GM12878 (cell line): ENCODE data around the gene SUPT7L. TPM values are rescaled to one million over a fixed set of nuclear protein-coding genes. Genes with fewer than 3 reads are reported as not detected.

ENCODE experiments used
- ATAC-seq: fragments of 200-7000 bp; cut with Tn5 transposase; 3 replicates; pipeline ENCODE4 v1.9.1; 2020; ENCODE audit warnings: mild to moderate bottlenecking, moderate library complexity
- BruUV-seq: library from RNA; stranded (reverse); fragments of 400-500 nt; replicated peaks from 2 replicates; lab custom pipeline; 2021; lab: Mats Ljungman, UMichigan
- CTCF ChIA-PET: fragments of 300-600 bp; sonication (Branson Sonifier 250); formaldehyde crosslinking; extraction: SDS; loops from one replicate; lab custom pipeline; 2021; ENCODE audit warnings: inconsistent platforms; lab: Yijun Ruan, JAX
- POLR2A ChIA-PET: fragments of 350-600 bp; formaldehyde crosslinking; extraction: SDS; loops from one replicate; lab custom pipeline; 2021; ENCODE audit warnings: inconsistent platforms; lab: Charles Lee
- RAD21 ChIA-PET: fragments of 300-600 bp; sonication (Branson Sonifier 250); formaldehyde crosslinking; loops from one replicate; lab custom pipeline; 2023; ENCODE audit warnings: antibody characterized with exemption; ENCODE audit not compliant: unreplicated experiment; lab: Charles Lee
- SMC1A ChIA-PET: fragments of 300-600 bp; sonication (Branson Sonifier 250); formaldehyde crosslinking; loops from one replicate; lab custom pipeline; 2023; ENCODE audit not compliant: unreplicated experiment, uncharacterized antibody; lab: Charles Lee
- DNase-seq: peaks from one replicate; pipeline ENCODE4 v3.0.0-alpha.2; 2011; ENCODE audit warnings: low read depth, low spot score
- FAIRE-seq: peaks from 3 replicates; lab custom pipeline; 2011; peaks lifted over from hg19 to GRCh38; lab: Jason Lieb, UNC
- H2AFZ ChIP-seq: 2 replicates; pipeline ENCODE4 v1.6.0; 2011; ENCODE audit warnings: low read depth, low read length, control low read depth; ENCODE audit not compliant: control insufficient read depth
- H3K27ac ChIP-seq: 2 replicates; pipeline ENCODE4 v1.5.1; 2011; ENCODE audit warnings: control low read depth; ENCODE audit not compliant: control insufficient read depth, insufficient read depth
- H3K27me3 ChIP-seq, 2 experiments: replicated peaks in 1 of 2; 2 replicates each; pipeline versions ENCODE4 v1.6.0 to v1.6.1; 2011; ENCODE audit warnings: low read length in 1 of 2; ENCODE audit not compliant: control insufficient read depth in 2 of 2, insufficient read depth in 2 of 2
- H3K36me3 ChIP-seq, 2 experiments: 2 replicates each; pipeline ENCODE4 v1.5.1; 2011; ENCODE audit warnings: low read length in 1 of 2; ENCODE audit not compliant: control insufficient read depth in 2 of 2, insufficient read depth in 2 of 2
- H3K4me1 ChIP-seq: 2 replicates; pipeline ENCODE4 v1.6.1; 2011; ENCODE audit warnings: mild to moderate bottlenecking, low read length, moderate library complexity, mixed read lengths; ENCODE audit not compliant: control insufficient read depth, insufficient read depth
- H3K4me2 ChIP-seq: 2 replicates; pipeline ENCODE4 v1.6.0; 2011; ENCODE audit warnings: control low read depth; ENCODE audit not compliant: control insufficient read depth, insufficient read depth
- H3K4me3 ChIP-seq: fragments of 200-600 bp; sonication (generic); 2 replicates; pipeline ENCODE4 v1.5.1; 2016
- H3K79me2 ChIP-seq: 2 replicates; pipeline ENCODE4 v1.6.0; 2011; ENCODE audit warnings: low read length; ENCODE audit not compliant: control insufficient read depth, insufficient read depth
- H3K9ac ChIP-seq: 2 replicates; pipeline ENCODE4 v1.8.0; 2011; ENCODE audit warnings: low read length, control low read depth, mixed read lengths; ENCODE audit not compliant: control insufficient read depth, insufficient read depth
- H3K9me3 ChIP-seq: replicated peaks from 3 replicates; pipeline ENCODE4 v1.5.1; 2011; ENCODE audit warnings: mild to moderate bottlenecking, low read length; ENCODE audit not compliant: control insufficient read depth, insufficient read depth
- H4K20me1 ChIP-seq: 2 replicates; pipeline ENCODE4 v1.6.0; 2011; ENCODE audit not compliant: control insufficient read depth, insufficient read depth
- ESRRA ChIP-seq: IDR thresholded peaks from 2 replicates; pipeline ENCODE4 v1.6.1; 2012; ENCODE audit warnings: mild to moderate bottlenecking, low read length, improper control_type of control experiment
- FOS ChIP-seq: IDR thresholded peaks from 3 replicates; pipeline ENCODE4 v1.6.1; 2011; ENCODE audit warnings: borderline replicate concordance; ENCODE audit not compliant: insufficient read length; ENCODE audit errors: extremely low read depth
- HCFC1 ChIP-seq: fragments of 150-350 bp; IDR thresholded peaks from 2 replicates; pipeline ENCODE4 v1.6.1; 2014; ENCODE audit warnings: low read length
- IKZF1 ChIP-seq: fragments of 450-650 bp; conservative IDR thresholded peaks from 2 replicates; pipeline ENCODE4 v1.6.1; 2017; ENCODE audit warnings: antibody characterized with exemption, mild to moderate bottlenecking
- LARP7 ChIP-seq: fragments of 450-650 bp; IDR thresholded peaks from 2 replicates; pipeline ENCODE4 v1.6.1; 2017; ENCODE audit warnings: mild to moderate bottlenecking
- PKNOX1 ChIP-seq: fragments of 450-650 bp; IDR thresholded peaks from 2 replicates; pipeline ENCODE4 v1.6.1; 2016; ENCODE audit warnings: mild to moderate bottlenecking
- RUNX3 ChIP-seq: IDR thresholded peaks from 2 replicates; pipeline ENCODE4 v1.6.1; 2012; ENCODE audit warnings: low read length, inconsistent platforms
- TARDBP ChIP-seq: IDR thresholded peaks from 2 replicates; pipeline ENCODE4 v1.6.1; 2016; ENCODE audit warnings: borderline replicate concordance
- ZBED1 ChIP-seq: IDR thresholded peaks from 2 replicates; pipeline ENCODE4 v1.6.1; 2016; ENCODE audit warnings: borderline replicate concordance
- WGBS: methylation state at CpG from one replicate; pipeline ENCODE4 v1.1.6; 2016; ENCODE audit warnings: low lambda C conversion rate; ENCODE audit not compliant: insufficient replicate concordance, insufficient coverage; ENCODE audit errors: missing lambda C conversion rate; 5-methylcytosine and 5-hydroxymethylcytosine counted together
- in situ Hi-C: fragments of 300-500 bp; cut with MboI; formaldehyde crosslinking; loops from 9 replicates; pipeline ENCODE4 v1.14.3; 2018; ENCODE audit warnings: mixed read lengths
- intact Hi-C: fragments of 100-400 bp; cut with micrococcal nuclease; formaldehyde crosslinking; loops from one replicate; pipeline ENCODE4 v1.14.2; 2022; ENCODE audit not compliant: unreplicated experiment
- polyA plus RNA-seq, 11 experiments: library from polyadenylated mRNA; depleted of rRNA in 4 of 11; unstranded in 6 of 11; stranded (reverse) in 5 of 11; fragments of >200 nt; fragmentation: Nextera tagmentation in 4 of 11; fragmentation: Illumina TruSeq in 1 of 11; extraction: Ambion mirVana in 4 of 11; extraction: Trizol in 1 of 11; gene quantifications; 1 replicate in 1 of 11; 2 replicates in 10 of 11; pipeline versions ENCODE4 v1.2.1 to v1.2.3, GENCODE V29; 2011 to 2016; ENCODE audit warnings: inconsistent platforms in 2 of 11, missing spikeins in 2 of 11, low read depth in 1 of 11
- total RNA-seq, 4 experiments: library from RNA; depleted of rRNA in 3 of 4; stranded (reverse); fragments of >200 nt in 3 of 4; fragmentation: Illumina TruSeq in 1 of 4; extraction: Trizol in 1 of 4; gene quantifications; 2 replicates each; pipeline versions ENCODE4 v1.2.1 to v1.2.3, GENCODE V29; 2013 to 2021
- TF ChIP-seq, protein P1 (sequence below): IDR thresholded peaks from 2 replicates; pipeline ENCODE4 v1.6.1; 2012; ENCODE audit warnings: low read depth, low read length, improper control_type of control experiment
- TF ChIP-seq, protein P2 (sequence below): fragments of 450-650 bp; IDR thresholded peaks from 2 replicates; pipeline ENCODE4 v1.6.1; 2014; ENCODE audit warnings: mild to moderate bottlenecking

The SUPT7L gene
- total and polyA plus RNA-seq, 10 of the 15 experiments (the other 5 are each of a cell fraction or from before 2014, with no cell fraction given) = 10.2 to 43.7 (median 21.3) TPM

GRCh38 chr2:27712522-27712921 lies 49.1 kb upstream of the SUPT7L start (continued):
- no peak for TF ChIP-seq PKNOX1
- TF ChIP-seq RUNX3 = no peak

GRCh38 chr2:27711804-27712203 lies 48.4 kb upstream of the SUPT7L start:
- Histone ChIP-seq H3K4me1 (no peaks in the 10 kb centered on the region; the same call in 1 of the 2 replicates), H3K36me3 (no peaks in the 10 kb centered on the region), H3K9me3 (no peaks in the 10 kb centered on the region), H3K27ac (no peak overlapping the region), H3K4me2 (no peak overlapping the region), H2AFZ (no peak overlapping the region), H3K79me2 (no peaks in the 10 kb centered on the region), H3K27me3 (no peaks in the 10 kb centered on the region; a peak in 1 of 4 replicates), H3K4me3 (no peak overlapping the region), H3K9ac (no peak overlapping the region), H4K20me1 (no peaks in the 10 kb centered on the region)
- no peak for DNase-seq
- POLR2A ChIA-PET = interaction anchor here (0.5 to 1.7 kb wide), 2 partner anchors 12 to 52 kb away, joined by 3 to 5 read pairs; no protein-coding TSS in a partner anchor
- in situ Hi-C loops (no loop called here), intact Hi-C loops (no loop called here)
- FAIRE-seq = no peak
- 48% methylated on average over 5 of the region's 5 CpGs for WGBS
- RAD21 ChIA-PET = no interaction called here
- BruUV-seq = no TSS peak
- no peak for TF ChIP-seq TARDBP
- no peak for TF ChIP-seq LARP7
- TF ChIP-seq HCFC1 = no peak
- TF ChIP-seq, protein P1, sequence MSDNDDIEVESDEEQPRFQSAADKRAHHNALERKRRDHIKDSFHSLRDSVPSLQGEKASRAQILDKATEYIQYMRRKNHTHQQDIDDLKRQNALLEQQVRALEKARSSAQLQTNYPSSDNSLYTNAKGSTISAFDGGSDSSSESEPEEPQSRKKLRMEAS = no peak
- TF ChIP-seq IKZF1 = no peak
- TF ChIP-seq ESRRA = no peak
- TF ChIP-seq FOS = no peak
- no peak for TF ChIP-seq ZBED1
- TF ChIP-seq, protein P2, sequence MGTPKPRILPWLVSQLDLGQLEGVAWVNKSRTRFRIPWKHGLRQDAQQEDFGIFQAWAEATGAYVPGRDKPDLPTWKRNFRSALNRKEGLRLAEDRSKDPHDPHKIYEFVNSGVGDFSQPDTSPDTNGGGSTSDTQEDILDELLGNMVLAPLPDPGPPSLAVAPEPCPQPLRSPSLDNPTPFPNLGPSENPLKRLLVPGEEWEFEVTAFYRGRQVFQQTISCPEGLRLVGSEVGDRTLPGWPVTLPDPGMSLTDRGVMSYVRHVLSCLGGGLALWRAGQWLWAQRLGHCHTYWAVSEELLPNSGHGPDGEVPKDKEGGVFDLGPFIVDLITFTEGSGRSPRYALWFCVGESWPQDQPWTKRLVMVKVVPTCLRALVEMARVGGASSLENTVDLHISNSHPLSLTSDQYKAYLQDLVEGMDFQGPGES = no peak
- ATAC-seq = no peak
- CTCF ChIA-PET = interaction anchor here (0.6 to 2.9 kb wide), 5 partner anchors 8 to 46 kb away, joined by 3 to 12 read pairs (median 5); no protein-coding TSS in a partner anchor
- SMC1A ChIA-PET = interaction anchor here (0.6 to 1.7 kb wide), 2 partner anchors 8 to 295 kb away, joined by 3 to 6 read pairs; no protein-coding TSS in a partner anchor
